BLaER1 (cell line): Measurements from ENCODE around the gene HPCAL1.
A peak's percentile ranks its signal among the peaks of the same experiment; 100 is the strongest.

Experiments
- H3K27ac ChIP-seq: shearing (Covaris generic); formaldehyde crosslinking; 2 replicates; pipeline ENCODE4 v1.8.1; 2022
- H3K27me3 ChIP-seq: shearing (Covaris generic); formaldehyde crosslinking; 2 replicates; pipeline ENCODE4 v1.8.1; 2022
- H3K36me3 ChIP-seq: shearing (Covaris generic); formaldehyde crosslinking; 2 replicates; pipeline ENCODE4 v1.8.1; 2022
- H3K4me1 ChIP-seq: shearing (Covaris generic); formaldehyde crosslinking; 2 replicates; pipeline ENCODE4 v1.8.1; 2022
- H3K4me2 ChIP-seq: shearing (Covaris generic); formaldehyde crosslinking; 2 replicates; pipeline ENCODE4 v1.8.1; 2022
- H3K4me3 ChIP-seq: shearing (Covaris generic); formaldehyde crosslinking; 2 replicates; pipeline ENCODE4 v1.8.1; 2022
- H3K9ac ChIP-seq: shearing (Covaris generic); formaldehyde crosslinking; 2 replicates; pipeline ENCODE4 v1.8.1; 2022
- H3K9me3 ChIP-seq: shearing (Covaris generic); formaldehyde crosslinking; 2 replicates; pipeline ENCODE4 v1.8.1; 2022
- H4K20me1 ChIP-seq: shearing (Covaris generic); formaldehyde crosslinking; 2 replicates; pipeline ENCODE4 v1.8.1; 2022
- Cebpa-rat ChIP-seq: shearing (Covaris generic); IDR thresholded peaks from 2 replicates; pipeline ENCODE4 v1.8.1; 2022

HPCAL1 gene

DNA sequence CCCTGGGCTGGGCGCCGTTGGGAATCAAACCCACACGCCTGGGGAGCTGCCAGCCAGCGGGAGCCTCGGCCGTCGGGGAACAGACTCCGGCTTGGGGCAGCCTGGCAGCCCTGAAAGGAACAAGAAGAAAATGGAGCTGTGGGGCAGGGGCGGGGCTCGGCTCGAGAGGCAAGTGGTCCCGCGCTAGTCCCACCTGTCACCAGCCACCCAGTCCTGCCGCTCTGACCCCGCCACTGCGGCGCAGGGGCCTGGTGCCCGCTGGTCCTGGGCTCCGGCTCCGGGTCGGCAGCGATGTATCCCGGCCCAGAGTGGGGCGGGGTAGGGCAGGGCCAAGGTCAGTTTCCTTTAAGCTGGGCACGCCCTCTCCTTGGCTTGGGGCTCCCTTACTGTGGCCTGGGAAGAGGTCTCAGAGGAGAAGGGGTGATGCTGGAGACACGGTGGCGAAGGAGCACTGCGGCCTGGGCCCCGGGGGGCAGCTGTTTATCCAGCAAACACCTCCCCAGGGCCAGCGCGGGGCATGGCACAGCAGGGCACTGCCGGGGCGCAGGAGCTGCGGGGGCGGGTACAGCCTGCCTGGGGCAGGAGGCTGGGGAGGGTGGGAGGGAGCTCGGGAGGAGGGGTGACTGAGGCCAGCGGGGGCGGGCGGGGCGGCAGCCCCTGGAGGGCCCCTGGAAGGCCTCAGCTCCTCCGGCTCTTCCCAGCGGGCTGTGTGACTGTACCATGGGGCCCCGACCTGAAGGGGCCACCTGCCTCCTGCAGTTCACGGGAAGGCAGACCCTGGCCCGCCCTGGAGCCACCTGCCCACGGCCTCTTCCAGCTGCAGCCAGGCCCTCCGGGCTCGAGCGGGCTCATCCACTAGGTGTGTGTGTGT, 129.8 kb downstream of the HPCAL1 start:
- Histone ChIP-seq H3K4me2 (peak overlapping the region; percentile 85), H3K36me3 (no peaks in the 10 kb centered on the region), H3K4me3 (peak overlapping the region; percentile 47)

DNA sequence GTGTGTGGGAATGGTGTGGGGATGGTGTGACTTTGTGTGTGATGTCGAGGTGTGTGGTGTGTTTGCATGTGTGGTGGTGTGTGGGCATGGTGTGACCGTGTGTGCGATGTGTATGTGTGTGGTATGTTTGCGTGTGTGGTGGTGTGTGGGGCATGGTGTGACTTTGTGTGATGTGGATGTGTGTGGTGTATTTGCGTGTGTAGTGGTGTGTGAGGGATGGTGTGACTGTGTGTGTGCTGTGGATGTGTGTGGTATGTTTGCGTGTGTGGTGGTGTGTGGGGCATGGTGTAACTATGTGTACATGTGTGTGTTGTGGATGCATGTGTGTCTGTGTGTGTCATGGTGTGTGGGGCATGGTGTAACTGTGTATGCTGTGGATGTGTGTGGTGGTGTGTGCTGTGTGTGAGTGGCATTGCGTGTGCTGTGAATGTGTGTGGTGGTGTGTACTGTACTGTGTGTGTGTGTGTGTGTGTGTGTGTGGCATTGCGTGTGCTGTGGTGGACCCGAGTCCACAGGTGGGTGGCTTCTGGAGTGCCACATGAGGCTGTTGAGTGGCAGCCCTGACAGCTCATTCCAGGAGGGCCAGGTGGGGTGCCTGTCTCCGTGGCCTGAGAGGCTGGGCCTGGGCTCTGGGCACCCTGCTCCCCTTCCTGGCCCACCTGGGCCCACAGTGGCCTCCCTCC, 130.7 kb downstream of the HPCAL1 start:
- Histone ChIP-seq H3K9me3 (no peaks in the 10 kb centered on the region), H3K9ac (no peak overlapping the region), H3K27me3 (peaks cover 35% of the 10 kb centered on the region), H3K4me3 (no peak overlapping the region), H4K20me1 (0 out of 2 replicates have a peak, but pooled peaks cover 10% of the 10 kb centered on the region), H3K36me3 (peaks cover 3% of the 10 kb centered on the region), H3K4me2 (peak overlapping the region; percentile 34; the same call in 1 of the 2 replicates), H3K27ac (no peak overlapping the region), H3K4me1 (peaks cover 22% of the 10 kb centered on the region)
- TF ChIP-seq Cebpa-rat = no peak

More for the DNA sequence above, 129.8 kb downstream of the HPCAL1 start:
- Histone ChIP-seq H3K27ac (no peak overlapping the region), H3K9ac (0 out of 2 replicates have a peak overlapping the region, but pooled peaks have one; percentile 3), H3K4me1 (peaks cover 28% of the 10 kb centered on the region), H3K9me3 (no peaks in the 10 kb centered on the region), H4K20me1 (0 out of 2 replicates have a peak, but pooled peaks cover 13% of the 10 kb centered on the region), H3K27me3 (peaks cover 35% of the 10 kb centered on the region)
- TF ChIP-seq Cebpa-rat = no peak

DNA sequence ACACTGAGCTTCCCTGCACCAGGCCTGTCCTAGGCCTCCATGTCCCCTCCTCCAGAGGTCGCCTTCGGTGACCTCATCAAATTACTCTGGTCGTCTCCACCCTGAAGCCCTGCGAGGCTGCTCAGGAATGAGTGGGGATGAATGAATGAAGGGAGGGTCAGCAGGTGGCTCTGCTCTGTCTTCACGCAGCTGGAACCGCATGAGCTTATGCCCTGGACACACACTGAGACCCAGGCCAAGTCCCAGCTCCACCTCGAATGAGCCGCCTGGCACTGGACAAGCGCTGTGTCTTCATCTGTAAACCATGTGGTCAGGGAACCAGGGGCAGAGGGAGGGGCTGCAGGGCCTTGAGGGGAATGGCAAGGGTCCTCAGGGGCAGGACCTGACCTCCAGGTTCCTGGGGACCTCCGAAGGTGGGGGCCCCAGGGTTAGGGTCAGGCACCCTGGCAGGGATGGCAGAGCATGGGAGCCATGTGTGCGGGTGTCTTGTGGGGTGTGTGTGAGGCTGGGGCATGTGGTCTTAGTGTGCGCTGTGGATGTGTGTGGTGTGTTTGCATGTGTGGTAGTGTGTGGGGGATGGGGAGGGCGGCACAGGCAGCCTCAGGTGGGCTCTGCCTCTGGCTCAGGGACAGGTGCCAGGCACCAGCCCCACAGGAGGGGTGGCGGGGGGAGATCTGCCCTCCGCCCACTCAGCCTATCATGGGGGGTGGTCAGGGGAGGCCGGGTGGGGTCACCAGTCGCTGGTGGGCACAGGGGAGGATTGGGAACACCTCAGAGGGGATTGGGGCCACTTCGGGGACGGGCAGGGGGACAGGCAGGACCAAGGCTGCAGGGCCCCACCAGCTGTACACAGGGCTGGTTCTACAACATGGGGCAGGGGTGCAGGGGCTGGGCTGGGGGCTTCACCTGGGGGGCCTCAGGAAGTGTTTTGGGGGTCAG, 131.5 kb downstream of the HPCAL1 start:
- Histone ChIP-seq H3K27ac (no peak overlapping the region), H3K27me3 (peaks cover 35% of the 10 kb centered on the region), H3K9ac (no peak overlapping the region), H3K4me2 (peak overlapping the region; percentile 50), H4K20me1 (peaks cover 18% of the 10 kb centered on the region; the same call in 1 of the 2 replicates), H3K9me3 (no peaks in the 10 kb centered on the region), H3K4me3 (no peak overlapping the region), H3K36me3 (peaks cover 11% of the 10 kb centered on the region), H3K4me1 (peaks cover 22% of the 10 kb centered on the region)
- no peak for TF ChIP-seq Cebpa-rat

DNA sequence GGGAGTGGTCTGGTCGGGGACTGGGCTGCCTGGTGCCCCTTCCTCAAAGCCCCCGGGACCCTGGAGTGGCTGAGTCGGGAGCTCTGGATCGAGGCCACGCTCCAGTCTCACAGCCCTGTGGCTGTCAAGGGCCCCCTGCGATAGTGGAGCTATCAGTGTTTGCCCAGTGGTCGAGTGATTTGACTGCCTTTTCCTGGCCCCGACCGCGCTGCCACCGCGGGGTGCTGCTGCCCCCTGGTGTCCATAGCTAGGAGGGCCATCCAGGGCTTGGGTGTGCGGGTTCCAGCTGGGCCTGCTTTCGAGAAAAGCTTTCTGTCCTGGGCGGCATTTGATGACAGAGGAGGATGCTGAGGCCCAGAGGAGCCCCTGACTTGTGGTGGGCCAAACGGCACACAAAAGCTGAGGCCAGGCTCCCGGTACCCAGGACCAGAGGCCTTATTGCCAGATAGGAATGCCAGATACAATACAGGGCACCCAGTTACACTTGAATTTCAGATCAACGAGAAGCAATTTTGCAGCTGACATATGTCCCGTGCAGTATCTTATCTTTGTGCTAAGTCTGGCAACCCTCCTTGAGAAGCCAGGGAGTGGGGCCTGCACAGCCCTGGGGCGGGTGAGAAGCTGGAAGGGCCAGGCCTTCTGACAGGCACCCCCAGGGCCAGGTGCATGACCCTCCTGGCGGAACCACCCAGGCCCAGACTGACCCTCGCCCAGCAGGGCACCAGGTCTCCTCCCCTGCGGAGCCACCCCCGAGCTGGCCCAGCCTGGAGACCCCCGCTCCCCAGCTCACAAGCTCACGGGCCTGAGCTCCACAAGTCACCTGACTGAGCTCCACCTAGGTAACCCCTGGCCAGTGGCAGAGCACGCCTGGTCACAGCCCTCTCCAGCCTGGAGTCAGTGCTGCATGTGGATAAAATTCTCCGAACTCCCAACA, 132.4 kb downstream of the HPCAL1 start:
- Histone ChIP-seq H3K36me3 (peaks cover 21% of the 10 kb centered on the region), H3K4me2 (peak overlapping the region; percentile 50), H3K27me3 (peaks cover 33% of the 10 kb centered on the region), H3K9ac (no peak overlapping the region), H3K9me3 (no peaks in the 10 kb centered on the region), H4K20me1 (peaks cover 28% of the 10 kb centered on the region), H3K4me1 (peaks cover 22% of the 10 kb centered on the region), H3K4me3 (no peak overlapping the region), H3K27ac (no peak overlapping the region)
- TF ChIP-seq Cebpa-rat = no peak

DNA sequence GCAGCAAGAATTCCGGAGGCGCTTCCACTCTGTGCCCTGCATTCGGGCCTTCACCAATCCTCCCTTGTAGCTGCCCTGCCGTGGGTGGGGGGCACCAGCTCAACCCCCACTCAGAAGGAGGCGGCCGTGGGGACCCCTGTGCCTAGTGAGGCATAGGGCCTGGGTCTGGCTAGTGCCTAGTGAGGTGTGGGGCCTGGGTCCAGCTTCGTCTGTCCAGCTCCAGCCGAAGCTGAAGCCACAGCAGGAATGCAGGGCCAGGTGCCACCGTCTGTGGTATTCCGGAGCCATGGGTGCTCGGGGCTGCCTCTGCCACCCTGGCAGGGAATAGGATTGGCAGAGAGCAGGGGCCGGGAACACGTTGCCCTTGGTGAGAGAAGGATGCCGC, 133.1 kb downstream of the HPCAL1 start:
- Histone ChIP-seq H3K9ac (no peak overlapping the region), H3K36me3 (peaks cover 27% of the 10 kb centered on the region), H3K27me3 (peaks cover 29% of the 10 kb centered on the region), H4K20me1 (peaks cover 34% of the 10 kb centered on the region), H3K4me1 (peaks cover 22% of the 10 kb centered on the region), H3K27ac (no peak overlapping the region), H3K4me3 (no peak overlapping the region), H3K9me3 (no peaks in the 10 kb centered on the region), H3K4me2 (no peak overlapping the region)
- TF ChIP-seq Cebpa-rat = no peak

DNA sequence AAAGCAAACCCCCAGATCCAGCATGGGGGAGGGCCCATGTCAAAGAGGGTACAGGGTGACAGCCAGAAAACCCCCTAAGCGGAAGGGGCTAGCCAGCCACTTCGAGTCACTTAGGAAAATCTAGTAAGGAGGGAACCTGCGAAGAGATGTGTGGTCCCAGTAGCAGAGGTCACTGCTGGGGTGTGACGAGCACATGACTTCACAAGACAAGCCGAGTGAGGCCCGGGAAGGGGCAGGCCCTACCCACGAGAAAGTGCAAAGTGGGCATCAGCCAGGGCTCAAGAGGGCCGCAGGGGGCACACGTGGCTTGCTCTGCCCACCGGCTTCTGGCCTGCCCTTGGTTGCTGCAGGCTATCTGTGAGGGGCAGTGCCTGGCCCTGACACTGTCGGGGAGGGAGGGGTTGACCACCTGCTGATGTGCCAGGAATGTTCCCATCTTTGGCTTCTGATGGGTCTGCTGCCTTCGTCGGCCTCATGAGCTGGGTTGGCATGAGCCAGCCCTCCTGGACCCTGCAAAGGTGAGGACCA, 133.9 kb downstream of the HPCAL1 start:
- Histone ChIP-seq H3K9ac (no peak overlapping the region), H3K36me3 (peaks cover 36% of the 10 kb centered on the region), H4K20me1 (peaks cover 42% of the 10 kb centered on the region), H3K4me2 (no peak overlapping the region), H3K27me3 (peaks cover 21% of the 10 kb centered on the region), H3K4me3 (no peak overlapping the region), H3K9me3 (no peaks in the 10 kb centered on the region), H3K4me1 (peaks cover 22% of the 10 kb centered on the region), H3K27ac (no peak overlapping the region)
- no peak for TF ChIP-seq Cebpa-rat

DNA sequence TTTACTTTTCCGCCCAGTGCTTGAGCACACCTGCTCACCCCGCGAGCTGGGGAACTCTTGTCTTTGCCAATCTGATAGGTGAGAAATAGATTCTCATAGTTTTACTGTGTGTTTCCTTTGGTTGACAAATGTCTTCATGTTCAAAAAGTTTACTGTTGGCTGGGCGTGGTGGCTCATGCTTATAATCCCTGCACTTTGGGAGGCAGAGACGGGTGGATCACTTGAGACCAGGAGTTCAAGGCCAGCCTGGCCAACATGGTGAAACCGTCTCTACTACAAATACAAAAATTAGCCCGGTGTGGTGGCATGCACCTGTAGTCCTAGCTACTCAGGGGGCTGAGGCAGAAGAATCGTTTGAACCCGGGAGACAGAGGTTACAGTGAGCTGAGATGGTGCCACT, 135.1 kb downstream of the HPCAL1 start:
- peaks cover 47% of the 10 kb centered on the region for H3K36me3 ChIP-seq

DNA sequence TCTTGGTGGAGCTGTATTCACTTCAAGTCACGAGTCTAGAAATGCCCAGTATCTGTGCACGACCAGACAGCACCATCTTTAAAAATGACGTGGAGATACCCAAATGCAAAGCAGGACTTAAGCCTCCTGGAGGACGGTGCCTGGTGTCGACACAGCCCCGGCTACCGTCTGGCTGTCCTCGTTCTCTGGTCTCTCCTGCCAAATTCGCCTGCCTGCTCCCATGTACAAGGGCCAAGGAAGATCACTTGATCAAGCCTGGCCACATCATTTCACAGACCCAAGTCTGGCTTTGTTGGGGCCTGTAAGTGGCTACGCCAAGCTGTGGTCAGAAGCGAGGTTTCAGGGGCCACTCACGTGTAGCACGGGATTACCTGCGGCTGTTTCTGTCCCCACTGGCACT, 136.0 kb downstream of the HPCAL1 start:
- H3K4me3 ChIP-seq = no peak overlapping the region
- H3K27me3 ChIP-seq = peaks cover 1% of the 10 kb centered on the region; the same call in 1 of the 2 replicates
- peaks cover 56% of the 10 kb centered on the region for H3K36me3 ChIP-seq
- no peak overlapping the region for H3K9ac ChIP-seq
- no peaks in the 10 kb centered on the region for H3K9me3 ChIP-seq
- peaks cover 7% of the 10 kb centered on the region; the same call in 1 of the 2 replicates for H3K4me1 ChIP-seq
- peaks cover 59% of the 10 kb centered on the region for H4K20me1 ChIP-seq
- no peak for TF ChIP-seq Cebpa-rat
- no peak overlapping the region for H3K4me2 ChIP-seq
- no peak overlapping the region for H3K27ac ChIP-seq

More for the DNA sequence above, 135.1 kb downstream of the HPCAL1 start:
- H3K4me3 ChIP-seq = no peak overlapping the region
- no peaks in the 10 kb centered on the region for H3K9me3 ChIP-seq
- peaks cover 54% of the 10 kb centered on the region for H4K20me1 ChIP-seq
- no peak overlapping the region for H3K9ac ChIP-seq
- peaks cover 10% of the 10 kb centered on the region for H3K27me3 ChIP-seq
- no peak for TF ChIP-seq Cebpa-rat
- H3K27ac ChIP-seq = no peak overlapping the region
- H3K4me2 ChIP-seq = no peak overlapping the region
- peaks cover 12% of the 10 kb centered on the region; the same call in 1 of the 2 replicates for H3K4me1 ChIP-seq
